ENCODE measurements around the gene BICD2. TPM values are rescaled to one million over a fixed set of nuclear protein-coding genes. Genes with fewer than 3 reads are reported as not detected.

Gene BICD2
- total and polyA plus RNA-seq, 10 of the 15 experiments (the other 5 are each of a cell fraction or from before 2014, with no cell fraction given) = 5.3 to 25.5 (median 14.4) TPM

- peaks cover 16% of the 10 kb centered on the region for H3K4me1 ChIP-seq (ENCODE audit: control insufficient read depth, insufficient read depth, low read length)
- FAIRE-seq (no peak), DNase-seq (ENCODE audit: low read depth, low spot score) (no peak), ATAC-seq (no peak)
- H3K4me2 ChIP-seq (ENCODE audit: control insufficient read depth, insufficient read depth) = peak overlapping the region; percentile 12; the same call in 1 of the 2 replicates
- RAD21 ChIA-PET (ENCODE audit: unreplicated experiment) = no interaction called here
- intact Hi-C loops (cut with micrococcal nuclease; ENCODE audit: unreplicated experiment) = loop anchor here (5.0 kb wide), 1 partner anchor 117 kb away; the partner anchor contains the start of gene ZNF484
- H3K9me3 ChIP-seq (replicated peaks; ENCODE audit: control insufficient read depth, insufficient read depth, low read length) = peaks cover 6% of the 10 kb centered on the region; the same call in 2 of the 3 replicates
- no peaks in the 10 kb centered on the region for H3K27me3 ChIP-seq (replicated peaks in 1 of 2; ENCODE audit: control insufficient read depth in 2 of 2, insufficient read depth in 2 of 2, low read length in 1 of 2)
- H2AFZ ChIP-seq (ENCODE audit: control insufficient read depth, low read depth, low read length) = no peak overlapping the region
- SMC1A ChIA-PET (ENCODE audit: uncharacterized antibody, unreplicated experiment) = no interaction called here
- no peak overlapping the region for H3K4me3 ChIP-seq
- no TSS peak for BruUV-seq (replicated peaks)
- H3K36me3 ChIP-seq (ENCODE audit: control insufficient read depth in 2 of 2, insufficient read depth in 2 of 2, low read length in 1 of 2) = peaks cover 0 to 4% of the 10 kb centered on the region in 2 experiments; a peak in 1 of 4 replicates
- H3K79me2 ChIP-seq (ENCODE audit: control insufficient read depth, insufficient read depth, low read length) = peaks cover 67% of the 10 kb centered on the region
- CTCF ChIA-PET = interaction anchor here (0.6 to 3.1 kb wide), 3 partner anchors 18 to 43 kb away, joined by 3 to 11 read pairs (median 8); no protein-coding TSS in a partner anchor
- 85% methylated on average over 8 of the region's 8 CpGs for WGBS (ENCODE audit: insufficient coverage, insufficient replicate concordance, low lambda C conversion rate, missing lambda C conversion rate)
- POLR2A ChIA-PET = interaction anchor here (1.3 kb wide), 1 partner anchor 13 kb away, joined by 3 read pairs; no protein-coding TSS in a partner anchor
- in situ Hi-C loops (cut with MboI) = no loop called here
- H4K20me1 ChIP-seq (ENCODE audit: control insufficient read depth, insufficient read depth) = peaks cover 9% of the 10 kb centered on the region; the same call in 1 of the 2 replicates
- TF ChIP-seq NFXL1 (IDR thresholded peaks at IDR 0.05; ENCODE audit: borderline replicate concordance) (no peak), FOXK2 (IDR thresholded peaks at IDR 0.05) (no peak), GATAD2B (conservative IDR thresholded peaks at IDR 0.05; ENCODE audit: low read depth) (no peak), NR2C1 (IDR thresholded peaks at IDR 0.05) (no peak), MTA2 (IDR thresholded peaks at IDR 0.05; ENCODE audit: low read depth) (no peak), ZNF24 (IDR thresholded peaks at IDR 0.05) (no peak), SIN3A (IDR thresholded peaks at IDR 0.05; ENCODE audit: low read depth, low read length) (no peak), ZNF274 (IDR thresholded peaks at IDR 0.05; ENCODE audit: insufficient read depth, insufficient read length) (no peak), KLF5 (IDR thresholded peaks at IDR 0.05; ENCODE audit: partially characterized antibody) (no peak), CEBPB (IDR thresholded peaks at IDR 0.05; ENCODE audit: borderline replicate concordance in 1 of 2, low read depth in 2 of 2, low read length in 2 of 2) (no peak), NR2C2 (IDR thresholded peaks at IDR 0.05; ENCODE audit: borderline replicate concordance, control insufficient read depth, insufficient read length, low read depth) (no peak), RAD21 (IDR thresholded peaks at IDR 0.05; ENCODE audit: insufficient read depth, low read depth, low read length) (no peak)
- TF ChIP-seq, protein P1, sequence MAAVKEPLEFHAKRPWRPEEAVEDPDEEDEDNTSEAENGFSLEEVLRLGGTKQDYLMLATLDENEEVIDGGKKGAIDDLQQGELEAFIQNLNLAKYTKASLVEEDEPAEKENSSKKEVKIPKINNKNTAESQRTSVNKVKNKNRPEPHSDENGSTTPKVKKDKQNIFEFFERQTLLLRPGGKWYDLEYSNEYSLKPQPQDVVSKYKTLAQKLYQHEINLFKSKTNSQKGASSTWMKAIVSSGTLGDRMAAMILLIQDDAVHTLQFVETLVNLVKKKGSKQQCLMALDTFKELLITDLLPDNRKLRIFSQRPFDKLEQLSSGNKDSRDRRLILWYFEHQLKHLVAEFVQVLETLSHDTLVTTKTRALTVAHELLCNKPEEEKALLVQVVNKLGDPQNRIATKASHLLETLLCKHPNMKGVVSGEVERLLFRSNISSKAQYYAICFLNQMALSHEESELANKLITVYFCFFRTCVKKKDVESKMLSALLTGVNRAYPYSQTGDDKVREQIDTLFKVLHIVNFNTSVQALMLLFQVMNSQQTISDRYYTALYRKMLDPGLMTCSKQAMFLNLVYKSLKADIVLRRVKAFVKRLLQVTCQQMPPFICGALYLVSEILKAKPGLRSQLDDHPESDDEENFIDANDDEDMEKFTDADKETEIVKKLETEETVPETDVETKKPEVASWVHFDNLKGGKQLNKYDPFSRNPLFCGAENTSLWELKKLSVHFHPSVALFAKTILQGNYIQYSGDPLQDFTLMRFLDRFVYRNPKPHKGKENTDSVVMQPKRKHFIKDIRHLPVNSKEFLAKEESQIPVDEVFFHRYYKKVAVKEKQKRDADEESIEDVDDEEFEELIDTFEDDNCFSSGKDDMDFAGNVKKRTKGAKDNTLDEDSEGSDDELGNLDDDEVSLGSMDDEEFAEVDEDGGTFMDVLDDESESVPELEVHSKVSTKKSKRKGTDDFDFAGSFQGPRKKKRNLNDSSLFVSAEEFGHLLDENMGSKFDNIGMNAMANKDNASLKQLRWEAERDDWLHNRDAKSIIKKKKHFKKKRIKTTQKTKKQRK (IDR thresholded peaks at IDR 0.05; ENCODE audit: low read depth, low read length) = no peak
- H3K27ac ChIP-seq (ENCODE audit: control insufficient read depth, insufficient read depth) = no peak overlapping the region
- no peak overlapping the region for H3K9ac ChIP-seq (ENCODE audit: control insufficient read depth, insufficient read depth, low read length)
These were observed 4.6 kb downstream of the BICD2 start for GRCh38 chr9:92760070-92760469.
